ENCODE data around the gene MAP2K6. TPM values are rescaled to one million over a fixed set of nuclear protein-coding genes. Genes with fewer than 3 reads are reported as not detected.
A peak's percentile ranks its signal among the peaks of the same experiment; 100 is the strongest.

MAP2K6 gene
- total RNA-seq, 1 experiment from 2014 or later, result 7.3 TPM

DNA sequence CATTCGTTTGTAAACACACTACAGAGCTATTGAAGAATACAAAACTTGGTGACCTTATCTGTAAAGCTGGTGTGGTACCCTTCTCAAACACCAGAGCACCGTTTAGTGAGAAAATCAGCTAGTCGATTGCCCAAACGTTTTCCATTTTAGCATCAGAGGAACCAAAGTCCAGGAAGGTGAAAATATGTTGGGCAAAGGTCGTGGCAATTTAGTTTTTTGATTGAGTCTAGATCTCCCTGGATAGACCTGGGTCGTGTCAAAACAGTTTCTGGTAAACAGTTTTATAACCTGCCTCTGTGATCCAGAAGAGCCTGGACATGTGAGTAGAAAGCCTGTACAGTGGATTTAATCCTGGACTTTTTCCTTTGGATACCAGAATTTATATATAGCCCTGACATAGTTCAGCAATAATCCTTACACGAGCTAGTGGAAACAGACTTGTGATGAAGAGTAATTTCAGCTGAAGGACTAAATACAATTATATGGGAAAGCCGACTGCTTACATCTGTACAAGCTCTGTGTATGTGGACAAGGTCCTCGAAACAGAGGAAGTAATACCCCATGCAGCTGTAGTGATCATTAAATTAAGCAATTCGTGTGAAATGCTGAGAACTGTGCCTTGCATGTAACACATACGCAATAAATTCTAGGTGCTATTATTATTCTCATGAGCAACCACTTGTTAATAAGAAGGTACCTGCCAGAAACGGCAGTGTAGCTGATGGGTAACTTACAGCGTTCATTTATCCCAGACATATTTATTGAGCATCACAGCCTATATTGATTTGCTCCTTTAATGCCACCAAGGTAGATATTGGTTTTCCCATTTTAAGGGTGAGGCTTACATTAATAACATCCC, 72.5 kb downstream of the MAP2K6 start:
- DNase-seq (ENCODE audit: low read depth), result no peak

- no peak for DNase-seq (ENCODE audit: low read depth)
These were observed 74.8 kb downstream of the MAP2K6 start for GRCh38 chr17:69489313-69489712.

DNA sequence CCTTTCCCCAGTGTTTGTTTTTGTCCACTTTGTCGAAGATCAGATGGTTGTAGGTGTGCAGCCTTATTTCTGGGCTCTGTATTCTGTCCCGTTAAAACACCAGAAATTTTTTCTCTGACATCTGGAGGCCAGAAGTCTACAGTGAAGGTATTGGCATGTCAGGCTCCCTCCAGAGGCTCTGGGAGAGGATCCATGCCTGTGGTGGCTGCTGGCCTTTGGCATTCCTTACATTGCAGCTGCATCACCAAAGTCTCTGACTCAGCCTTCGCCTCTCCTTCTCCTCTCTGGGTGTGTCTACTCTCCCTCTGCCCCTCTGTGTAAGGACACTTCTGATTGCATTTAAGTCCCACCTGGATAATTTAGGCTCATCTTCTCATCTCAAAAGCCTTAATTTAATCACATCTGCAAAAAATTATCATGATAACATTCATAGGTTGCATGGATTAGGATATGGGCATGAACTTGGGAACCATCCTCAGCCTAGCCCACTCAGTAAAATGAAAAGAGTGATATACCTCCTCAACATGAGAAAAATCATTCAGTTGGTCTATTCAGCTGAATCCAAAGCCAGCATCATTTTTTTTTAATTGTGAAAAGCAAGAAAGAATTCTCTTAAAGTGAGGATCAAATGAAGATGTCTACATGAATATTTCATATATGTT, 78.0 kb downstream of the MAP2K6 start:
- peak; percentile 89 for DNase-seq (ENCODE audit: low read depth)

DNA sequence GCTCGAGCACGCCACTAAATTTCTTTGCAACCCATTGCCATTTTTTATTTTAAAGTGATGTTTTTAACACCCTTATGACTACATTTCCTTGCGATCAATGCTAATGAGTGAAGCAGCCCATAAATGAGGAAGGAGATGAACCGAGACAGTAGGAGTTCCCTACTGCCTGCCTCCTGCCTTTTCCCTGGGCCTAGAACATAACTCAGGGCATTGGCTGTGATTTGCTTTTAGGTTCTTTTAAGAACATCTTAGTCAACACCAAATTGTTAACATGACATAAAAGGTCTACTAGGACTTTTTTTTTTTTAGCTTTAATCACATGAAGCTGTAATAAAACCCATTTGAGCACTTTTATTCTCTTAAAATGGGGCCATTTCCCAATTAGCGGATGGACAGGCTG, 81.3 kb downstream of the MAP2K6 start:
- DNase-seq (ENCODE audit: low read depth), result no peak

DNA sequence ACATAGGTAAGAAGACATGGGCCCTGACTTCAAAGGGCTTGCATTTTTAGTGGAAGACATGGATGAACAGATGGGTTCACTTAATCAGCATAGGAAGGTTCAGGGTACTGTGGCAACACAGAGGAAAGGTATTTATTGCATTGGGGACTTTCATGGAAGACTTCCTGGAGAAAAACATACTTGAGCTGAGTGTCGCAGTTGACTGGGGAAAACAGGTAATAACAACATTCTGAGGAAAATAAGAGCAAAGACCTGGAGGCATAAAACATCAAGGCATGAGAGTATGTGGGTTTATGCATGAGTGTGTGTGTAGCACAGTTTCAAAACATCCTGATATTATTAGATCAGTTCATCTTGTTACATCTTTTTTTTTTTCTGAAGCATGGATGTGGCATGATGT, 82.7 kb downstream of the MAP2K6 start:
- no peak for DNase-seq (ENCODE audit: low read depth)

GRCh38 chr17:69499318-69499717, 84.8 kb downstream of the MAP2K6 start:
- no peak for DNase-seq (ENCODE audit: low read depth)

- no peak for DNase-seq (ENCODE audit: low read depth)
These were observed 86.5 kb downstream of the MAP2K6 start for GRCh38 chr17:69500911-69501429.

GRCh38 chr17:69501591-69502468, 87.3 kb downstream of the MAP2K6 start:
- DNase-seq (ENCODE audit: low read depth), result peak; percentile 13

DNA sequence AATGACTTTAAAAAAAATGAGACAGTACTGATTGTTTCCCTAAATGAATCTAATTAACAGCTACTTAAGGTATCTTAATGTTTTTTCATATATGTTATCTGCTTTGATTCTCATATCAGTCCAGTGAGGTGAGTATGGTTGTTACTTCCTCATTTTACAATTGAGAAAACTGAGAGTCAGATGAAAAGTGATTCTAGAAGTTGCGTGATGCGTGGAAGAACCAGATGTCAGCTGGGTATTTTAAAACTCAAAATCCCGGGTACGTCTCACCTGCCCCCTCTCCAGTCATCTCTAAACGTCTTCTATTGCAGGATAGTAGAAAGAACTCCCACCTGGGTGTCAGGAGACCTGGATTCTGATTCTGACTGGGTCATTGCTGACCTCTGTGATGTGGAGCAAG, 89.2 kb downstream of the MAP2K6 start:
- no peak for DNase-seq (ENCODE audit: low read depth)

GRCh38 chr17:69505740-69506139, 91.2 kb downstream of the MAP2K6 start:
- DNase-seq (ENCODE audit: low read depth), result no peak

- DNase-seq (ENCODE audit: low read depth), result no peak
These were observed 92.0 kb downstream of the MAP2K6 start for GRCh38 chr17:69506489-69506888.

DNA sequence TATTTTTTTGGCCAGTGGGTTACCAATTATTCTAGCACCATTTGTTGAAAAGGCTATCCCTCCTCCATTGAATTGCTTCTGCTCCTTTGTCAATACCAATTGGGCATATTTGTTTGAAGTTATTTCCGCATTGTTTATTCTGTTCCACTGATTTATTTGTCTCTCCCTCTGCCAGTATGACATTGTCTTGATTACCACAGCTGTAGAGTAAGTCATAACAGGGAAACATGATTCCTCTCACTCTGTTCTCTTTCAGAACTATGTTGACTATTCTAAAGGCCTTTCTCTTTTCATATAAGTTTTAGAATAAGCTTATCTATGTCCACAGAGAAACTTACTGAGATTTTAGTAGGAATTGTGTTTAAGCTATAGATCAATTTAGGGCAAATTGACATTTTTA, 94.3 kb downstream of the MAP2K6 start:
- DNase-seq (ENCODE audit: low read depth), result no peak

GRCh38 chr17:69511250-69511649, 96.8 kb downstream of the MAP2K6 start:
- DNase-seq (ENCODE audit: low read depth), result no peak

DNA sequence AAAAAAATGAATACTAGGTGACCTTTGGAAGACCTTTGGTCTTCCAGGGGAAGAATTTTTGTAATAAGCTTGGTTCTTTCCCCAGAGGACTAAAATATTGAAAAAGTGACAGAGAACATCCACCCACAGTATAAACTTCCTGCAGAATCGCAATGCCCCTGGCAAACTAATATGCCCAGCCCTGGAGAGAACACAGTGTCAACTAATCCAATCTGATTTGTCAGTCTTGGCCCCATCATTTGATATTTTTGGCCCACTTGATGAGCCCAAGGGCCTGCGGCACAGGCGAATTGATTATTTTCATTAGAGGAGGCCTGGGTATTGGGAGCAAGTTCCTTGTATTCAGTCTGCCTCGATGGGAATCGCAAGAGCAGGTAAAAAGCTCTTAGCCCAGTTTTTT, 98.4 kb downstream of the MAP2K6 start:
- DNase-seq (ENCODE audit: low read depth), result no peak

DNA sequence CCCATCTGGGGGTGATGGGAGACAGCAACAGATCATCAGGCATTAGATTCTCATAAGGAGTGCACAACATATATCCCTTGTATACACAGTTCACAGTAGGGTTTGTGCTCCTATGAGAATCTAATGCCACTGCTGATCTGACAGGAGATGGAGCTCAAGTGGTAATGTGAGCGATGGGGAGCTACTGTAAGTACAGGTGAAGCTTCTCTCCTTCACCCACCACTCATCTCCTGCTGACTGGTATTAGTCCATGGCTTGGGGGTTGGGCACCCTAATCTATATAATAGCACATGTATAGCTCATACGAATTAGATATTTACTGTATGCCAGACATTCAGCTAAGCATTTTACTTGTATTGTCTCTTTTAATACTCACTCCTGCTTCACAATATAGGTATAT, 101.7 kb downstream of the MAP2K6 start:
- no peak for DNase-seq (ENCODE audit: low read depth)

- DNase-seq (ENCODE audit: low read depth), result no peak
These were observed 102.4 kb downstream of the MAP2K6 start for GRCh38 chr17:69516911-69517310.

GRCh38 chr17:69518951-69519350, 104.5 kb downstream of the MAP2K6 start:
- no peak for DNase-seq (ENCODE audit: low read depth)

GRCh38 chr17:69523244-69523861, 108.9 kb downstream of the MAP2K6 start:
- peak; percentile 64 for DNase-seq (ENCODE audit: low read depth)

GRCh38 chr17:69524854-69525253, 110.4 kb downstream of the MAP2K6 start:
- DNase-seq (ENCODE audit: low read depth), result no peak

DNA sequence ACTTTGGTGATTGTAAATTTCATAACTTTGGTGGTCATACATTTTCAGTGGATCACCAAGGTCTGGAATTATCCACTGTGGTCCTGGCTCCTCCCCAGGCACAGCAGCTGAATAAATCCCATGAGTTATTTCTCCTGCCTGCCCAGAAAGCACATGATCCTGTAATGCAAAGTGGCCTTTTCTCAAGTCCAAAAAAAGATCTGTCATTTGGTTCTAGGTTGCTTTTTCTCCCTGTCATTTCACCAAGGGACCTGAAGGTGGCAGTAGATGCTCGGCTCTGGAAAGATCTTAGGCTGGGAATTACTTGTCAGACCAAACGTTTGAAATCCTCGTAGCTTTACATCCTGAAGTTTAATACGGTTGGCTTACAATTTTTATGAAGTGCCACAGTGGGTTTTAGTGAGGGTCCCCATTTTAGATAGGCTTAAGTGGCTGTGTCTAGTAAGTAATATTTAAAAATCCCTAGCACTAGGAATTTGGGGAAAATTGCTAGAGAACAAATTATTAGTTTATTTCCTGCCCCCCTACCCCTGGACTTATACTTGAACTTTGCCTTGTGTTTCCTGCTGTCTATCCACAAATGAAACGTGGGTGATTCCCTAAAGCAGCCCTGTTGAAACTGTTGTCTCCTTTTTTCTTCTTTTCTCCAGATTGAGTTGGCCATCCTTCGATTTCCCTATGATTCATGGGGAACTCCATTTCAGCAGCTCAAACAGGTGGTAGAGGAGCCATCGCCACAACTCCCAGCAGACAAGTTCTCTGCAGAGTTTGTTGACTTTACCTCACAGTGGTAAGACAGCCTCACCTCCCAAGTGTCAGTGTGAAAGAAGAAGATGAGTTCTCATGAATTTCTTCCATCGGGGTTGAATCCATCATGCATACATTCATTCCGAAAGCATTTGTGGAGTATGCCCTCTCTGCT, 111.7 kb downstream of the MAP2K6 start:
- peak; percentile 70 for DNase-seq (ENCODE audit: low read depth)

All from HT1080 (cell line).